ENCODE data around the gene FBXO2.
A peak's percentile ranks its signal among the peaks of the same experiment; 100 is the strongest.

FBXO2 gene

DNA sequence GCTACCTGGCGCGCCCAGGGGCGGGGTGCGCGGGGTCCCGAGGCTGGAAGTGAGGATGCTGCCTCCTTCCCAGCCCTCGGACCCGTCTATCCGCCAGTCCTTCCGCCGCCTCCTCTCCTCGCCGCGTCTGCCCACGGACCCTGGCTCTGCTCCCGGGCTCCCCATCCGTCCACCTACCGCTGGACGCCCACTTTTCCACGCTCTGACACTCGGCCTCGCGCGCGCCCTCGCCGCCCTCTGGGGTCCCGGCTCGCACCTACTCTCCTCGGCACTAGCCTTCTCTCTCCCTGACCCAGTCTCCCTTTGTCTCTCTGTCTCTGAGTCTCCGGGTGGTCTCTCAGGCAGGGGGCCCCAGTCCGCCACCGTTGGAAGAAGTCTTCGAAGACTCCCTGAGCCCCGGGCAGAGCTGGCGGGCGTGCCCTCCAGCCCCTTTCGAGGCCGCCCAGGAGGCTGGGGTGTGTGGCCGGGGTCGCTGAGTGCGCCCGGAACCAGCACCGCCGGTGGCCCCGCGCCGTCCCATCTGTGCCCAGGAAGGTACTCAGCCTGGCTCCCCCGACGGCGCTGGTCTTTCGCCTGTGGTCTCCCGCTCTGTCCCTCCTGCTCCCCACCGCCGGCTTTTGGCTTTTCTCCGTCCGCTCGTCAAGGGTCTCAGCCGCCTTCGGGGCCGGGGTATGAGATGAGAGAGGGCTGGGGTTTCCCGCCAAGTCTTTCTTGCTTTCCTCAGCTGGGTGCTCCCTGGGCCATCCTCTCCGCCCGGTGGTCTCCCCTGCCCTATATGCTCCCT, 37.9 kb upstream of the FBXO2 start:
- DNase-seq (ENCODE audit: low read depth) = no peak
- H3K27me3 ChIP-seq (replicated peaks; ENCODE audit: control insufficient read depth, insufficient read depth, low read length) = peaks cover 52% of the 10 kb centered on the region

GRCh38 chr1:11691302-11691914, 37.2 kb upstream of the FBXO2 start, which contains the start of gene DRAXIN:
Gene DRAXIN, plus strand, starts transcription at chr1:11691710. Its CDS starts 14,549 bp downstream, at chr1:11706259.
- peak; percentile 25 for DNase-seq (ENCODE audit: low read depth)
- no peak within 1 kb of the TSS for H3K9ac ChIP-seq (ENCODE audit: low read length)
- no peaks in the 10 kb centered on the region for H3K36me3 ChIP-seq (ENCODE audit: control insufficient read depth, insufficient read depth, low read length, severe bottlenecking)
- no peaks in the 10 kb centered on the region for H3K9me3 ChIP-seq (ENCODE audit: control insufficient read depth, low read length)
- peaks cover 50% of the 10 kb centered on the region for H3K27me3 ChIP-seq (replicated peaks; ENCODE audit: control insufficient read depth, insufficient read depth, low read length)
- no peak within 1 kb of the TSS for H3K4me3 ChIP-seq (ENCODE audit: low read length)
- H3K4me1 ChIP-seq (ENCODE audit: control insufficient read depth, insufficient read depth, low read length) = peaks cover 4% of the 10 kb centered on the region

More for the DNA sequence above, 37.9 kb upstream of the FBXO2 start:
- peaks cover 4% of the 10 kb centered on the region for H3K4me1 ChIP-seq (ENCODE audit: control insufficient read depth, insufficient read depth, low read length)
- no peak overlapping the region for H3K4me3 ChIP-seq (ENCODE audit: low read length)
- H3K36me3 ChIP-seq (ENCODE audit: control insufficient read depth, insufficient read depth, low read length, severe bottlenecking) = no peaks in the 10 kb centered on the region
- H3K9me3 ChIP-seq (ENCODE audit: control insufficient read depth, low read length) = no peaks in the 10 kb centered on the region
- no peak overlapping the region for H3K9ac ChIP-seq (ENCODE audit: low read length)

- peaks cover 50% of the 10 kb centered on the region for H3K27me3 ChIP-seq (replicated peaks; ENCODE audit: control insufficient read depth, insufficient read depth, low read length)
These were observed 36.4 kb upstream of the FBXO2 start for GRCh38 chr1:11690397-11691301.

GRCh38 chr1:11688506-11688905, 34.3 kb upstream of the FBXO2 start:
- H3K4me3 ChIP-seq (ENCODE audit: low read length) = no peak overlapping the region
- DNase-seq (ENCODE audit: low read depth) = no peak
- no peaks in the 10 kb centered on the region for H3K36me3 ChIP-seq (ENCODE audit: control insufficient read depth, insufficient read depth, low read length, severe bottlenecking)

More at GRCh38 chr1:11690397-11691301, 36.4 kb upstream of the FBXO2 start:
- H3K9me3 ChIP-seq (ENCODE audit: control insufficient read depth, low read length) = no peaks in the 10 kb centered on the region
- H3K36me3 ChIP-seq (ENCODE audit: control insufficient read depth, insufficient read depth, low read length, severe bottlenecking) = no peaks in the 10 kb centered on the region
- peaks cover 4% of the 10 kb centered on the region for H3K4me1 ChIP-seq (ENCODE audit: control insufficient read depth, insufficient read depth, low read length)
- no peak overlapping the region for H3K9ac ChIP-seq (ENCODE audit: low read length)
- no peak for DNase-seq (ENCODE audit: low read depth)
- H3K4me3 ChIP-seq (ENCODE audit: low read length) = no peak overlapping the region

DNA sequence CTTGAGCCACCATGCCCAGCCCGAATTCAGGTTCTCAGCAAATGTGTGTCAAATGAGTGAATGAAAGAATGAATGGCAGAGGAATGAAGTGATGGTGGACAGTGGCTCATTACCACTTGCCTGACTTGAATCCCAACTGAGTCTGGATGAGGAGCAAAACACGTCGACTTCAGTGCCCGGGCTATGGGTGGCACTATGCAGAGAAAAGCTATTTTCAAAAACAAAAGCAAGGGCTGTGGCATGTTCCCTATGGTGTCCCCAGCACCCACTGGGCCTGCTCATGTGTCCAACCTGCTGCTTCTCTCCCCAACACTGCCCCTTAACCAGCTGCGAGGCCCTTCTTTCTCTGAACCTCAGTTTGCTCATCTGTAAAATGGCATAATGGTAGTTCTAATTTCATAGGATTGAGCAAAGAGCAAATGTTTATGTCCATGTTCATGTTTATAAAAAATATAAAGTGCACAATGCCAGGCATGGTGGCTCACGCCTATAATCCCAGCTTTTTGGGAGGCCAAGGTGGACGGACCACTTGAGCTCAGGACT, 31.1 kb upstream of the FBXO2 start:
- no peak overlapping the region for H3K9ac ChIP-seq (ENCODE audit: low read length)
- H3K27me3 ChIP-seq (replicated peaks; ENCODE audit: control insufficient read depth, insufficient read depth, low read length) = peaks cover 31% of the 10 kb centered on the region
- H3K9me3 ChIP-seq (ENCODE audit: control insufficient read depth, low read length) = no peaks in the 10 kb centered on the region
- H3K4me3 ChIP-seq (ENCODE audit: low read length) = no peak overlapping the region
- no peak for DNase-seq (ENCODE audit: low read depth)
- peaks cover 9% of the 10 kb centered on the region for H3K4me1 ChIP-seq (ENCODE audit: control insufficient read depth, insufficient read depth, low read length)
- H3K36me3 ChIP-seq (ENCODE audit: control insufficient read depth, insufficient read depth, low read length, severe bottlenecking) = no peaks in the 10 kb centered on the region

More at GRCh38 chr1:11688506-11688905, 34.3 kb upstream of the FBXO2 start:
- Histone ChIP-seq H3K27me3 (replicated peaks; ENCODE audit: control insufficient read depth, insufficient read depth, low read length) (peaks cover 39% of the 10 kb centered on the region), H3K4me1 (ENCODE audit: control insufficient read depth, insufficient read depth, low read length) (peaks cover 4% of the 10 kb centered on the region), H3K9me3 (ENCODE audit: control insufficient read depth, low read length) (no peaks in the 10 kb centered on the region), H3K9ac (ENCODE audit: low read length) (no peak overlapping the region)

- no peak overlapping the region for H3K4me3 ChIP-seq (ENCODE audit: low read length)
- H3K9ac ChIP-seq (ENCODE audit: low read length) = no peak overlapping the region
- H3K4me1 ChIP-seq (ENCODE audit: control insufficient read depth, insufficient read depth, low read length) = peaks cover 10% of the 10 kb centered on the region
- peaks cover 22% of the 10 kb centered on the region for H3K27me3 ChIP-seq (replicated peaks; ENCODE audit: control insufficient read depth, insufficient read depth, low read length)
- DNase-seq (ENCODE audit: low read depth) = no peak
- no peaks in the 10 kb centered on the region for H3K9me3 ChIP-seq (ENCODE audit: control insufficient read depth, low read length)
- H3K36me3 ChIP-seq (ENCODE audit: control insufficient read depth, insufficient read depth, low read length, severe bottlenecking) = no peaks in the 10 kb centered on the region
These were observed 29.8 kb upstream of the FBXO2 start for GRCh38 chr1:11684070-11684469.

GRCh38 chr1:11682799-11683198, 28.6 kb upstream of the FBXO2 start:
- peaks cover 10% of the 10 kb centered on the region for H3K4me1 ChIP-seq (ENCODE audit: control insufficient read depth, insufficient read depth, low read length)
- no peaks in the 10 kb centered on the region for H3K9me3 ChIP-seq (ENCODE audit: control insufficient read depth, low read length)
- H3K9ac ChIP-seq (ENCODE audit: low read length) = no peak overlapping the region
- no peak for DNase-seq (ENCODE audit: low read depth)
- H3K4me3 ChIP-seq (ENCODE audit: low read length) = no peak overlapping the region
- peaks cover 12% of the 10 kb centered on the region for H3K27me3 ChIP-seq (replicated peaks; ENCODE audit: control insufficient read depth, insufficient read depth, low read length)
- no peaks in the 10 kb centered on the region for H3K36me3 ChIP-seq (ENCODE audit: control insufficient read depth, insufficient read depth, low read length, severe bottlenecking)

DNA sequence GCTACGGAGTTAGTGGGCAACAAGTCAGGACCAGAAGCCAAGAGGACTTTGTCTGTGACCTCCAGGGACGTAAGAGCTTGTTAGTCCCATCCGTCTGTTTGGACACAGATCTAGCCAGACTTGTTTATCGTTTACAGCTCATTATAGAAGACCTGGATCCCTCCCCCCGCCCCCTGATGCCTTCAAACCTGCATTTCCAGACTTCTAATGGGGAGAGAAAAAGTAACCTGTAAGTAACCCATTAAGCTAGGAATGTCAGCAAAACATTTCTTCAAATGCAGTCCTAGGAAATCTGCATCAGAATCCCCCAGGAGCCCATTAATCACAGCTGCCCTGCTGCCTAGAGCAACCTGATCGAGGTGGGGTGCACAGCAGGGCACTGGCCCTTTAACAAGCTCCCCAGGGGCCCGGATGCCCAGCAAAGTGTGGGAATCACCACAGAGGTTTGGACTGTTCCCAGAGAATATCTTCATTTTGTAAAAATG, 28.1 kb upstream of the FBXO2 start:
- no peak overlapping the region for H3K9ac ChIP-seq (ENCODE audit: low read length)
- H3K4me3 ChIP-seq (ENCODE audit: low read length) = no peak overlapping the region
- peaks cover 7% of the 10 kb centered on the region for H3K27me3 ChIP-seq (replicated peaks; ENCODE audit: control insufficient read depth, insufficient read depth, low read length)
- H3K36me3 ChIP-seq (ENCODE audit: control insufficient read depth, insufficient read depth, low read length, severe bottlenecking) = no peaks in the 10 kb centered on the region
- H3K9me3 ChIP-seq (ENCODE audit: control insufficient read depth, low read length) = no peaks in the 10 kb centered on the region
- DNase-seq (ENCODE audit: low read depth) = no peak
- H3K4me1 ChIP-seq (ENCODE audit: control insufficient read depth, insufficient read depth, low read length) = peaks cover 10% of the 10 kb centered on the region

DNA sequence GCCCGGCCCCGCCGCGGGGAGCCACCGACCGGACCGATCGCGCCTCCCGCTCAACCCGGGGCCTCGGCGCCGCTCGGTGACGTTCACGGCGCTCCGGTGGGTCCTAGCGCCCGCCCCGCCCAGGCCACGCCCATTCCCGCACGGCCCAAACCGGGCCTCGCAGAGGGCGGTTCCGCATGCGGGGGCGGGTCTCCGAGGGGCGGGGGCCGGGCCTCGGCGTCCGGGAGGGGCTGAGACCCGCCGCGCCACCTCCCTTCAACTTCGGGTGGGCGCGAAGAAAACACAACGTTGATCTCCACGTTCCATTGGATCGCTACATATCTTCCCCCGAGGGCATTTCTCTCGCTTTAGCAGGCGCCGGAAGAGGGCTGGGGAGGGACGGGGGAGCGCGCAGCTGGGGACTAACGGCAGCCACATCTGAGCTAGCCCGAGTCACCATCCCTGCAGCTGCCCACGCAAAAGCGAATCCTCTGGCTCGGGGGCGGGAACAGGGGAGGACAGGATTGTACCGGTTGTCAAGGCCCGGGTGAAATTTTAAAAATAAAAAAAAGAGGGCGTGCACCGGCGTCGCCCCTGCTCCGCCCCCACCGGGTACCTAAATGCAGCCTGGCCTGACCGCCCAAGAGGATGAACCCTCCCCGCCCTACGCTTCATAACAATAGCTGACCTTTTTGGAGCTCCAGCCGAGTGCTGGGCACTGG, 27.0 kb upstream of the FBXO2 start, which contains the start of gene MAD2L2:
TSS of gene MAD2L2 (minus strand) at position 78 of the 701 bp plus-strand sequence. CDS start 547 bp downstream, outside the sequence.
- peak within 1 kb of the TSS; percentile 85 for H3K9ac ChIP-seq (ENCODE audit: low read length)
- peaks cover 3% of the 10 kb centered on the region for H3K36me3 ChIP-seq (ENCODE audit: control insufficient read depth, insufficient read depth, low read length, severe bottlenecking)
- H3K4me3 ChIP-seq (ENCODE audit: low read length) = peak within 1 kb of the TSS; percentile 92
- H3K27me3 ChIP-seq (replicated peaks; ENCODE audit: control insufficient read depth, insufficient read depth, low read length) = peaks cover 7% of the 10 kb centered on the region
- peaks cover 10% of the 10 kb centered on the region for H3K4me1 ChIP-seq (ENCODE audit: control insufficient read depth, insufficient read depth, low read length)
- H3K9me3 ChIP-seq (ENCODE audit: control insufficient read depth, low read length) = no peaks in the 10 kb centered on the region
- DNase-seq (ENCODE audit: low read depth) = peak; percentile 93

Measured in adipocyte (in vitro differentiated cells).